HG02678 (cell line): ENCODE measurements around the gene GARIN1A.
A peak's percentile ranks its signal among the peaks of the same experiment; 100 is the strongest.
"Not testable (repeated sequence)": the region's sequence is repeated elsewhere in the genome, so short reads cannot be mapped to it uniquely, and the experiment has no call there.

ENCODE experiments used
- ATAC-seq: cut with Tn5 transposase; IDR thresholded peaks from one replicate; pipeline ENCODE4 v1.9.1; 2021; ENCODE audit warnings: mild to moderate bottlenecking, moderate library complexity; ENCODE audit not compliant: unreplicated experiment

Gene GARIN1A

GRCh38 chr7:128671992-128672391, at the start of gene GARIN1A:
GARIN1A (plus strand) TSS chr7:128672292; CDS start chr7:128672398, 106 bp downstream.
- no peak for ATAC-seq

GRCh38 chr7:128627124-128627523, 45.0 kb upstream of the GARIN1A start:
- not testable (repeated sequence) for ATAC-seq

GRCh38 chr7:128633915-128634314, 38.2 kb upstream of the GARIN1A start:
- ATAC-seq, result not testable (repeated sequence)

DNA sequence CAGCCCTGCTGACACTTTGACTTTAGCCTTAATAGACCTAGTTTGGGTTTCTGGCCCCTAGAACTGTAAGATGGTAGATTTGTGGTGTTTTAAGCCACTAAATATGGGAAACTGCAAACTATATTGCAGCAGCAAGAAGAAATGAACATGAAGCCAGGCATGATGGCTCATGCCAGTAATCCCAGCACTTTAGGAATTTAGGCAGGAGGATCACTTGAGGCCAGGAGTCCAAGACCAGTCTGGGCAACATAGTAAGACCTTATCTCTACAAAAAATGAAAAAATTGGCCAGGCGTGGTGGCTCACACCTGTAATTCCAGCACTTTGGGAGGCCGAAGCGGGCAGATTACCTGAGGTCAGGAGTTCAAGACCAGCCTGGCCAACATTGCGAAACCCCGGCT, 26.9 kb upstream of the GARIN1A start:
- not testable (repeated sequence) for ATAC-seq

DNA sequence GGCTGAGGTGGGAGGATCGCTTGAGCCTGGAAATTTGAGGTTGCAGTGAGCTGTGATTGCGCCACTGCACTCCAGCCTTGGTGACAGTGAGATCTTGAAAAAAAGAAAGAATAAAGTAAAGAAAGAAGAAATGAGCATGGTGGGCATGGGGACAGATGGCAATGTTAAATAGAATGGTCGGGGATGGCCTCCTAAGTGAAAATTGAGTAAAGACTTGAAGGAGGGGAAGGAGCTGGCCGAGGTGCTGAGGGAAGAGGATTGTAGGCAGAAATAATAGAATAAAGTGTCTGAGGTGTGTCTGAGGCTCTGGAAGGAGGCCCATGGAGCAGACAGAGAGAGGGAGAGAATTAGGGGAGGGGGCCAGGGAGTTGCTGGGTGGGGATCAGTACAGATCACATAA, 26.2 kb upstream of the GARIN1A start:
- not testable (repeated sequence) for ATAC-seq

DNA sequence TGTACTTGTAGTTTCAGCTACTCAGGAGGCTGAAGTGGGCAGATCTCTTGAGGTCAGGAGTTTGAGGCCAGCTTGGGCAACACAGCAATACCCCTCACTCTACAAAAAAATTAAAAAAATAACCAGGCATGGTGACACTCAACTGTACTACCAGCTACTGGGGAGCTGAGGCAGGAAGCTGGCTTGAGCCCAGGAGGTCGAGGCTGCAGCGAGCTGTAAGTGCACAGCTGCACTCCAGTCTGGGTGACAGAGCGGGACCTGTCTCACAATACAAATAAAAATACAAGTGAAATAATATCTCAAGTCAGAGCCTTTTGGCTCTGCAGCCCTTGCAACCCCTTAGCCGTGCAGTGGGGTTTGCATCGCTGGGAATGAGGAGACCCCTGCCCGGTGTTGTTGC, 25.2 kb upstream of the GARIN1A start:
- ATAC-seq, result not testable (repeated sequence)

DNA sequence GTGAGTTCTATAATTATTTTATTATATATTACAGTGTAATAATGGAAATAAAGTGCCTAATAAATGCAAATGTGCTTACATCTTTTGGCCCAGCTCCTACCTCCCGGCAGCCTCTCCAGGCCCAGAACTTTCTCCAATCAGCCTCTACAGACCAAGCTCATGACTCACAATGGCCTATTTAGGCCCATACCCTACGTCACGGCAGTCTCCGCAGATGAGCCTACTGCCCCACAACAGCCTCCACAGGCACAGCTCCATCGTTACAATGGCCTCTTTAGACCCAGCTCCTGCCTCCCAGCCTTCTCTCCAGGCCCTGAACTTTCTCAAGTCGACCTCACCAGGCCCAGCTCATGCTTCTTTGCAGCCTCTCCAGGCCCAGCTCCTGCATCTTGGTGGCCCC, 21.0 kb upstream of the GARIN1A start:
- ATAC-seq, result not testable (repeated sequence)

- ATAC-seq, result not testable (repeated sequence)
These were observed 19.5 kb upstream of the GARIN1A start for GRCh38 chr7:128652606-128653005.

DNA sequence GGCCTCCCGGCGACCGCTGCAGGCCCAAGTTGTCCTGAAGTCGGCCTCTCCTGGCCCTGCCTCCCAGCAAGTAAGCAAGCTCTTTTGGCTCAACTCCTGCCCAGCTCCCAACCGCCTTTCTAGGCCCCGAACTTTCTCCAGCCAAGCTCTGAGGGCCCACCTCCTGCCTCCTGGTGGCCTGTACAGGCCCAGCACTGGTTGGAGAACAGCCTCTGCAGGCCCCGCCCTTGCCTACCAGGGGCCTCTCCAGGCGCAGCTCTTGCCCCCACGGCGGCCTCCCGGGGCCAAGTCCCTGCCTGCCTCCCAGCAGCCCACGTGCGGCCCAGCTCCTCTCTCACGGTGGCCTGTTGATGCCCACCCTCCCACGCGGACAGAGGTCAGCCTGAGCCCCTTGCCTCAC, 18.9 kb upstream of the GARIN1A start:
- ATAC-seq, result not testable (repeated sequence)

DNA sequence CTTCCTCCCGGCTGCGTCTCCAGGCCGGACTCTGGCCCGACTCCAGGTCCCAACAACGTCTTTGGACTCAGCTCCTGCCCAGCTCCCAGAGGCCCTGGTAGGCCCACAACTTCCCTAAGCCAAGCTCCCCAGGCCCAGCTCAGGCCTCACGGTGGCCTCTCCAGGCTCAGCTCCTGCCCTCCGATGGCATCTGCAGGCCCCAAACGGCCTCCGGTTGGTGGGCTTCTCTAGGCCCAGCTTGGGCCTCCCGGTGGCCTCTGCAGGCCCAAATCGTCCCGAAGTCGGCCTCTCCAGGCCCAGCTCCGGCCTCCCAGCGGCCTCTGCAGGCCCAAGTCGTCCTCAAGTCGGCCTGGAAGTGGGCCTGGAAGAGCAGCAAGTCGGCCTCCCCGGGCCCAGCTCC, 18.0 kb upstream of the GARIN1A start:
- ATAC-seq, result not testable (repeated sequence)

DNA sequence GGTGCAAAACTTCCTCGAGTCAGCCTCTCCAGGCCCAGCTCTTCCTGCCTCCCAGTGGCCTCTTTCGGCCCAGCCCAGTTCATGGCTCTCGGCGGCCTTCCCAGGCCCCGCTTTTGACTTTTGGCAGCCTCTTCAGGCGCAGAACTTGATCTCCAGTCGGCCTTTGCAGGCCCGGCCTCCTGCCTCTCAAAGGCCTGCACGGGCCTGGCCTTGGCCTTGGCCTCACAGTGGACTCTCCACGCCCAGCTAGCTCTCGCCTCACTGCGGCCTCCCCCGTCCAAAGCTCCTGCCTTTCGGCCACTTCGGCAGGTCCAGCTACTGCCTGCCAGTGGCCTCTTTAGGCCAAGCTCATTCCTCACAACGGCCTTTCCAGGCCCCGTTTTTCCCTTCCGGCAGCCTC, 17.6 kb upstream of the GARIN1A start:
- not testable (repeated sequence) for ATAC-seq

- not testable (repeated sequence) for ATAC-seq
These were observed 13.7 kb upstream of the GARIN1A start for GRCh38 chr7:128658428-128658827.

GRCh38 chr7:128660596-128660995, 11.5 kb upstream of the GARIN1A start:
- no peak for ATAC-seq

DNA sequence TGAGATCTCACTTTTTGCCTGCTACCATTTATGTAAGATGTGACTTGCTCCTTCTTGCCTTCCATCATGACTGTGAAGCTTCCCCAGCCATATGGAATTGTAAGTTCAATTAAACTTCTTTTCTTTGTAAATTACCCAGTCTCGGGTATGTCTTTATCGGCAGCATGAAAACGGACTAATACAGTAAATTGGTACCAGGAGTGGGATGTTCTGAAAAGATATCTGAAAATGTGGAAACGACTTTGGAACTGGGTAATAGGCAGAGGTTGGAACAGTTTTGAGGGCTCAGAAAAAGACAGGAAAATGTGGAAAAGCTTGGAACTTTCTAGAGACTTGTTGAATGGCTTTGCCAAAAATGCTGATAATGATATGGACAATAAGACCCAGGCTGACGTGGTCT, 10.6 kb upstream of the GARIN1A start:
- no peak for ATAC-seq

- no peak for ATAC-seq
These were observed 10.0 kb upstream of the GARIN1A start for GRCh38 chr7:128662091-128662490.

DNA sequence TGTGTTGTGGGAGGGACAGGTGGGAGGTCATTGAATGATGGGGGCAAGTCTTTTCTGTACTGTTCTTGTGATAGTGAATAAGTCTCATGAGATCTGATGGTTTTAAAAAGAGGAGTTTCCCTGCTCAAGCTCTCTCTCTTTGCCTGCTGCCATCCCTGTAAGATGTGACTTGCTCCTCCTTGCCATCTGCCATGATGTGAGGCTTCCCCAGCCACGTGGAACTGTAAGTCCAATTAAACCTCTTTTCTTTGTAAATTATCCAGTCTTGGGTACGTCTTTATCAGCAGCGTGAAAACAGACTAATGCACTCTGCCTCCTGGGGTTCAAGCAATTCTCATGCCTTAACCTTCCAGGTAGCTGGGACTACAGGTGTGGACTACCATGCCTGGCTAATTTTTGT, 8.9 kb upstream of the GARIN1A start:
- ATAC-seq, result not testable (repeated sequence)

DNA sequence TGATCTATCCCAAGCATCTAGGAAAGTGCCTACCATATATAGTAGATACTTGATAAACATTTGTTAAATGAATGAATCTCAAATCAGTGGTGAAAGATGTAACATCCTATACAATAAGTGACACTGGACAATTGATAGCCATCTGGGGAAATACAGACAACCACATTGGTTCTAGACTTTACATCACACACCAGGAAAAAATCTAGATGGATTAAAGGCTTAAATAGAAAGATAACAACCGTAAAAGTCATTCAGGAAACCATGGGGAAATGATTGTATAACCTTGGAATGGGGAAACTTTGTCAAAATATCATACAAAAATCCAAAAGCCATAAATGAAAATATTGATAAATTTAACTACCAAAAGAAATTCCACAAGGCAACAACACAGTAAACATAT, 7.0 kb upstream of the GARIN1A start:
- ATAC-seq, result no peak

GRCh38 chr7:128666200-128666599, 5.9 kb upstream of the GARIN1A start:
- no peak for ATAC-seq

DNA sequence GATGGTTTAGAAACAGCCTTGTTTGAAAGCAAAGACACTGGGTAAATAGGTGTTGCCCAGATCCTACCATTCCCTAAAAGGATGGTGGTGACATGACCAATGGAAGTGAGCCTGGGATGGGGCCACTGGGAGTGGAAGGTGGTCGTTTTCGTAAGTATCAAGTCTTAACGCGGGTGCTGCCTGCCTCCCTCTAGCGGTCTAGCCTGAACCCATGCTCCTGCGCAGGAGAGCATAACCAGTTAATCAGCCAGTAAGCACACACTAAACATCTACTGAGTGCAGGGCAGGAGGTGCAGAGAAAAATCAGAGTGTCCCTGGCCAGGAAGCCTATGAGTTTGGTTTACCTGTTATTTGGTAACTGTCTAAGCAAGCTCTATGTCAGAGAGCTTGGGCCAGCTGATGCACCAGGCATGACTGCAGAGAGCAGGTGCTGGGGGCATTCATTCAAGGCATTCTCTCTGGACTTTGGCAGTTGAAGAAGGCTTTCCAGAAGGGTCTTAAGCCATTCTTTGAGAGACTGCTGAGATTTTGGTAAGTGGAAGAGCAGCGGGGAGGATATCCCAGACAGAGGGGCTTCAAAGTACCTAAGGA, 930 bp downstream of the GARIN1A start:
- ATAC-seq, result no peak

DNA sequence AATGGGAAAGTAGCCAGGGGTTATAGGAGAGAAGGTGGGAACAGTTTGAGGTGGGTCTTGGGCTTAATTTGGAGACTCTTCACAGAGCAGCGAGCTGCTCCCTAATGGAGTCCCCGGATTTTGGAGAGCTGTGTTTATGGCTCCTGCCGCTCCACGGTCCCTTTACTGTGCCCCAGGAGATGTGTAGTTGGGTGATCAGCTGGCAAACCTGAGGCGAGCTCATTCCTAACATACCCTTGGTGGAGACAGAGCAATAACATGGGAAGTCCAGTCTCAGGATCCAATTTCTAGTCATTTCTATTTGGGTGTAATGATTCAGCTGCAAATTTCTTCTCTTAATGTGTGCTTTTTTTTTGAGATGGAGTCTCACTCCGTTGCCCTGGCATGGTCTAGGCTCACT, 1.5 kb downstream of the GARIN1A start:
- no peak for ATAC-seq

- no peak for ATAC-seq
These were observed 4.6 kb downstream of the GARIN1A start for GRCh38 chr7:128676665-128677064.

- peak; percentile 43 for ATAC-seq
These were observed 7.8 kb downstream of the GARIN1A start for GRCh38 chr7:128679920-128680319.
